ENCODE results near the gene GMDS.
A peak's percentile ranks its signal among the peaks of the same experiment; 100 is the strongest.
"Not testable (repeated sequence)": the region's sequence is repeated elsewhere in the genome, so short reads cannot be mapped to it uniquely, and the experiment has no call there.

Gene GMDS

DNA sequence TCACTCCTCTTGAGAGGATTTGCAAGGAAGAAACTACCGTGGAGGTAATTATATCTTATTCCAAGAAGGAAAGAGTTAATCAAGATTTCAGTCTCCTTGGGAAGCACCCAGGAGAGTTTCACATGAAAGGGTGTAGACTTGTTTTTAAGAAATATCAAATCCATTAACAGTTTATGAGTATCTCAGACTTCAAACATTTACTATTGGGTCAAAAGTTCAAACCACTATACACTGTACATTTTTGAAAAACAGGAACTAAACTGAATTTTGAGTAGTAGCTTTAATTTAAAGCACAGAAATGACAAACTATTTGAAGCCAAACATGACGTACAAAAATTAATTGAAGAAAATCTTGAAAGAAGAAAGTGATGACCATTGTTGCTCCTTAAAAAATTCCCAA is 471.7 kb downstream of the GMDS start:
- DNase-seq (ENCODE audit: low read depth in 2 of 2), result no peak

DNA sequence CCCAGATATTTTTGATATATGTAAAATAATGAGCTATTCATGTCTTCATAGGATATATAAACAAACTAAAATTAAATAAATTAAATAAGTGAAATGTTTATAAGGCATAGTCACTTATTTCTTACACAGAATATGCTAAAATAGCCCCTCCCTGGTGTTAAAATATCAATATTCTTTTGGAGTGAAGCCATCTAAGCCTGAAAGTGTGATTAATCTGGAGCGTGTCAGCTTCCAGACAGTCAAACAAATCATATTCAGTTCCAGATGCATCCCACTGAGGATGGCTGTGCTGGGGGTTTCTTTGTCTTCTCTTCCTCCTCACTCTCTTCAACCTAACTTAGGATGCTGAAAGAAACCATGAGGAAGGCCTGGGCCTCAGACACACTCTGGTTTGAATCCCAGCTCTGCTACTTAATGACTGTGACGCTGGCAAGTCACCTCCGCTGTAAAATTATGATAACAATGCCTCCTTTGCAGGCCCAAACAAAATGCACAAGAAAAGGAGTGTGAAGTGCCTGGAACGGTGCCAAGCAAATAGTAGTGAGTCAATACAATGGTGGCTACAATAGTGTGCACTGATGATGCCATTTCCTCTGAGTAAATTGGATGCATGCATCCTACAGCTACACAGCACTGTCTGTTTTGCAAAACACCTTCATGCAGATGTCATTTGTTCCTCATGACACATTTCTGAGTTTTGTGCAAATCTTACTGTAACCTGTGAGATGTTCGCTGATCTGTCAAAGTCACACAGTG is 474.3 kb downstream of the GMDS start:
- DNase-seq (ENCODE audit: low read depth in 2 of 2), result peak; percentile 3 to 9

DNA sequence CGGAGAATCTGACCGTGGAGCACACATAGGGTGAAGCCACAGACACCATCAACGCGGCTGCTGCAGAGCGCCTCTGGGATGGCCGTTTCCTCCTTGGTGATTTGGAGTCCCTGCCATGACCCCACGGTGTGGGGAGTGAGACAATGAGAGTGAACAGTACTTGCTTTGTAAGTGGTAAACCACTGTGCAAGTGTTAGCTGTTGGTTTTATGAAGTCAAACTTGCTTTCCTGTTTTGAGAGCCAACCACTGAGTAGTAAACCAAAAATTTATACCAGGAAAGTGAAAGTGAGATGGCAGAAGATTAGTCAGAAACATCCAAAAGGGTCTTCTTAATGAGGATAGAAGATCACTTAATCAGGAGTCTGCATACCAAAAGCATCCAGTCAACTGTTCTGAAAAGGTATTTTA is 475.0 kb downstream of the GMDS start:
- peak; percentile 6 to 21 for DNase-seq (ENCODE audit: low read depth in 2 of 2)

DNA sequence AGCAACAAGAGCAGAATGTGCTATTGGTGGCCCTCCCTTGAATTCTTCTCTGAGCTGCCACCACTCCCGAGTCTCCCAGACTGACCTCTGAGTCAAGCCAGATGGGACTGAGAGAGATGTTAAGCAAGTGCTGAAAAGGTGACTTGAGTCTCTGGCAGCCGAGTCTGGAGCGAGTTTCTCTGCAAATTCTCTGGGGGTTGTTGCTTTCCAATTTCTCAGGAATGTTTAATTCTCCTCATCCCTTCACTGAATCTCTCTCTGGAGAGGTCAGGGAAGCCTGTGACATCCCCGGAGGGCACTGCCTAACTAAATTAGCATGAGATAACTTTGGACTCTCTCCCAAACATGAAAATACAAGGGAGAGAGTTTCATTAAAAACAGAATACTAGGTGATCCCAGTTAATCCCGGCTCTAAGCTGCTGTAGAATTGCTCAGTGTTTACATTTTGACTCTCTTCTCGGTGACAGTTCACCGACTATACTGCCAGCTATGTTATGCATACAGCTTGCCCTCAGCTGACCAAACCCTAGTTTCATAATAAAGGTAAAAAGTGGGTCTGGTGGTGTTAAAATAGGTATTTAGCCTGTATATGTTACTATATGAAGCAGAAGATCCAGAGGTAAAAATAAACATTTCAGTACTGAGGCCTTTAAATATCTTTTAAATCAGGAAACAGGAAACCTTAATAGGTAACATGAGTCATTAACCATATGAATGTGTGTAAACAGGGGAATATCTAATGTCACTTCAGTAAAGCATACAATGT is 477.7 kb downstream of the GMDS start:
- no peak for DNase-seq (ENCODE audit: low read depth in 2 of 2)

DNA sequence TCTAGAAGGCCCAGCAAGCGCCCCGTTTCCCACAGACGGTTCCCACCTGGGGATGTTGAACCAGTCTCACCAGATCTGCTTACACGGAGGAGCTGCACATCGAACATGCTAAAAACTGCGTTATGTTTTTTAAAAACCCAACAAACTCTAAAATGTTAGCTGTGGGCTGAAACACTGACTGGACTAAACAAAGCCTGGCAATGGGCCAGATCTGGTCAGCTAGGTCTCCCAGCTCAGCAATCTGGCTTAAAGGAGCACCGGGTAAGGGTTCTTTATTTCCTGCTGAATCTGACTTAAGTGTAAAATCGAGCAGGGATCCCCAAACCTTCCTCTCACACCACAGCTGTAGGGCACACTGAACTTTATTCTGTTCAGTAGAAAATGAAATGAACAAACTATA is 478.8 kb downstream of the GMDS start:
- DNase-seq (ENCODE audit: low read depth in 2 of 2), result no peak

DNA sequence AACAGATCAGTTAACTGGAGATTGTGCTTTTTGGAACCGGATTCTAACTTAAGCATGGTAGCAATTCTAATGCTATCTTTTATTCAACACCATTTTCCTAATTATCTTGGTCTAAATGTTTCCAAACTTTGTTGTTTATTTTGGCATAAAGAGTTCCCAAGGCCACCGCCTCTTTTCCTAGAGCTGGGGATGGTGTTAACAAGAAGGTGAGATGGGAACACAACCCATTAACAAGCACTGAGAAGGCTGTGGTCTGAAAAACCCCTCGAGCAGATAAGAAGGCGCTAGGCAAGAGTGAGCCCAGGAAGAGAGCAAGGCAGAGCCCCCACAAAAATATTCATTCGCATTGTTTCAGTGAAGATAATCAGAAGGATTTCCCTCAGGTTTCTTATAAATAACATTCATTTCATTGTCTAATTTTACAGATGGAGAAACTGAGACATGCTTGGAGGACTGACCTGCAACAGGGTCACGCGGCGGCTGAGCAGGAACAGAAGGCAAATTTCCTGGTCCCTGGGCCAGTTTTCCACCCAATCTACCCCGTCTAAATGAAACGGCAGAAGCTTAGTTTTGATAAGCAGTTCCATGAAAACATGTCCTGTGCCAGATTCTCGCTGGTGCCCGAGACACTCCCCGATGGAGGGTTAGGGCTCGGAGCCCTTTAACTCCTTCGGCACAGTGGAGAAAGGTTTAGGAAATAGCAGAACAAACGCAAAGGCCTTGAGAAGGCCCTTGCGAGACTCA is 480.1 kb downstream of the GMDS start:
- DNase-seq (ENCODE audit: low read depth in 2 of 2), result no peak

DNA sequence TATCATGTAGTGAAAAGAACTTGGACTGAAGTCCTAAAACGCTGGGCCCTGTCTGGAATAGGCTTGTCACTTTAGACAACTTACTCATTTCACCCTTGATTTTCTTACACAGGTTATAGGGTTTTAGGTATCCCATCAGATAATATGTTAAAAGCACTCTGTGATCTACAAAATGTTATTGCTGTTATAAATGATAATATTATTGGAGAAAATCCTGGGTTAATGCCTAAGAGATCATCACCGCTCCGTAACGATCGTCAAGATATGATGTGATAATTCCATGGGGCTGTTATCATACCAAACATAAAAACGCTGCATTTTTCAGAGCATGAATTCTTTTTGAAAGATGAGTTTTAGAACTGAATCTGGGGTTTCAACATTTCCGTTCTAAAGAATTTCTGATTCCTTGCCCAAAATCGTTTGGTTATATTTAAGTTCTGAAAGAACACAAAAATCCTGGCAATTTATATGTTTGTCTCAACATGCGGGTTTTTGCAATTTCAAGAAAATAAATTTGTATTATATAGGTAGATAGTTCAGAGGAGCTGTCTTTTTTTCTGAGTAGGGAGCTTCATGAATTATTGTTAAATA is 480.9 kb downstream of the GMDS start:
- no peak for DNase-seq (ENCODE audit: low read depth in 2 of 2)

DNA sequence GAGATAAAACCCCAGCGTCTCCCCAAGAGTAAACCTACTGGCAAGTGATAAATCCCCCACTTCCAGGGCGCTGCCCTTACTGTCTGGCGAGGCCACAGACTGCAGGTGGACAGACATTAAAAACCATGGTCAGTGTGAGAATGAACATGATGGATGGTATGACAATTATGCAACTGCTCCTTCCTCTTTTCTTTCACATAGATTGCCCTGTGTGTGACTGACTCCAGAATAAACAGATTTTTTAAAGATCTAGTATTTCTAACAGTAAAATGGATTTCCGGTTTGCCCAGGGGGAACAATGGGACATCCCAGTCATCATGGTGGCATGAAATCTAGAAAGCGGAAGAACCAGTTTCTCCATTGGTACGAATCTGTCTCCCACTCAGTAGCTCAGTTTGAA is 482.0 kb downstream of the GMDS start:
- DNase-seq (ENCODE audit: low read depth in 2 of 2), result no peak

DNA sequence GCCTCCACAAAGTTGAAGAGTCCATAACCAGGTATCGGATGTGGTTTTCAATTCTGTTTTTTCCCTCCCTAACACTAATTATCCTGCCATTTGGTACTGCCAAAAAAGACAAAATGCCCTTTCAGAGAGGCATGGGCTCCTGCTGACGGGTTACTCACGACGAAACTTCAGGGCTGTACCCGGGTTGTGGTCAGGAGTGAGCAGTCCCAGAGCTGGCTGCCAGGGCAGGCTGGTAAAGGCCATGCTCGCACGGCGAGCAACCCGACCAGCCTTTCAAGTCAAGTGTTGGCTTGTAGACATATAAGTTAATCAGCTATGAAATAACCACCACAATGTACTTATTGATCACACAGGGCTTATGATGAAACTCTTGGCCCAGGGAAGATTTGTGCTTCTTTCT is 483.2 kb downstream of the GMDS start:
- DNase-seq (ENCODE audit: low read depth in 2 of 2), result no peak

DNA sequence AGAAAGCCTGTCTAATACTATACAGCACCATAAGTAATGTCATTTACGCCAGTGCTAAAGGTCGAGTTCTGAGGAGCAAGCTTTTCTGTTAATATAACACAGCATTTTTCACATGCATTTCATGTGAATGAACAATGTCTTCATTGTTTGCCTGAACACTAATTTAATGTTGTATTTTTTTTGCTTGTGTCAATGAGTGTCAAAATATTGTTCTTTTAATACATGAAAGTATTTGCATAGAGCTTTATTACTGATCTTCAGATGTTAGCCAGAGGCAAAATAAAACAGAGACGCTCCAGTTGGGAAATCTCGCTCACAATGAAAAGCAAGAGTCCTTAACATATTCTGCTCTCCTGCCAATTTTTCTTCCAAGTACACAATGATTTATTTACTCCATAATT is 483.9 kb downstream of the GMDS start:
- DNase-seq (ENCODE audit: low read depth in 2 of 2), result no peak

DNA sequence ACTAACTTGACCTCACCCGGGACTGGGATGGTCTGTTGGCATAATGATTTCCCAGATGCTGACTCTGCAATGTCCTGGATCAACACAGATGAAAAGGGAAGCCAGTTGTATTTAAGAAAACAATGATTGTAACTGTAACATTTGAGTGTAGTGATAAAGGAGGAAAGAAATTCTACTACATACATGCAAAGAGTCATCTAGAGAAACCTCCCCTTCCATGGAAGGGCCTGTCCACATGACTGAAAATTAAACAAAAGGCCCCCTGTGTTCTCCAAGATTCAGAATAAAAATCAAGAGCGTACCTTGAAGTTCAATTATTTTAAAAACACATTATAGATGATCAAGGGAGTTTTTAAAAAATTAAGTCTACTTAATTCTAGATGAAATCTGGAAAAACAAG is 484.5 kb downstream of the GMDS start:
- no peak for DNase-seq (ENCODE audit: low read depth in 2 of 2)

DNA sequence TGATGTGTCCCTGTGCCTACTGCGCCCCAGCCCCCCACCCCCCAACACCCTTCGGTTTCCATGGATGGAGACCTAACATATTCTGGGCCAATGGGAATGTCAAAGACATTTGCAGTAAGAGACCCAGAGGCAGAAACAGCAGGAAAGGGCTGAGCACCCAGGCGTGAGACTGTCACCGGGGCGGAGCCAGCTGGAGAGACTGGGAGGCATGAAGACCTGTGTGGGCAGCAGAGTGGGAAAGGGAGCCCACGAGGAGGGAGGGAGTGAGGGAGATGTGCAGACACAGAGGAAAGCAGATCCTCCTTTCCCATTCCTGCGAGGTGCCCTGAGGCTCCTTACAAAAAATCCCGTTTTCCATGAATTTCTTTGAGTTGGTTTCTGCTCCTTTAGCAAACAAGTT is 485.5 kb downstream of the GMDS start:
- DNase-seq (ENCODE audit: low read depth in 2 of 2), result no peak

DNA sequence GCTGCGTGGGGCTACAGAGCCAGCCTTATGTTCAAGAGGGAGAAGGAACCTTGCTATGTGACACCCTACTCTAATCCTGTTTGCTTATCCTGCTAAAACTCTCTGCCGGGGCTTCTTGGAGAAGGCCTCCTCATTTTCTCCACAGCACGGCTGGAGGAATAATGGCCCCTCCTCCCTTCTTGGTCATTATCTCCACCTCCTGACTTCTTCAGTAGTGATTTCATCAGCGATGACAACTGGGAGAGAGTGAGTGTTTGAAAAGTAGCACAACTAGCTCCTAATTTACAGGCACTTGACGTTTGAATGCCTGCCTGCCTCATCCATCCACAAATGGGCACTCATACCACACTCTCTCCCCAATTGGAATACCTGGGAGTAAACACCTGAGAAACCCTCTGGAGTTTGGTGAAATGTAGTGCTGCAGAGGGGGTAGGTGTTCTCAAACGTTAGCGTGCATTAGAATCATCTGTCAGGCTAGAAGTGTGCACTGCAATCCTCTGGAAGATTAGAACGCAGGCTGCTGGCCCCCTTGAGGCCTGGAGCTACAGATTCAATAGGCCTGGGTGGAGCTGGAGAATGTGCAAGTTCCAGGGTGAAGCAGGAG is 487.2 kb downstream of the GMDS start:
- DNase-seq (ENCODE audit: low read depth in 2 of 2), result no peak

DNA sequence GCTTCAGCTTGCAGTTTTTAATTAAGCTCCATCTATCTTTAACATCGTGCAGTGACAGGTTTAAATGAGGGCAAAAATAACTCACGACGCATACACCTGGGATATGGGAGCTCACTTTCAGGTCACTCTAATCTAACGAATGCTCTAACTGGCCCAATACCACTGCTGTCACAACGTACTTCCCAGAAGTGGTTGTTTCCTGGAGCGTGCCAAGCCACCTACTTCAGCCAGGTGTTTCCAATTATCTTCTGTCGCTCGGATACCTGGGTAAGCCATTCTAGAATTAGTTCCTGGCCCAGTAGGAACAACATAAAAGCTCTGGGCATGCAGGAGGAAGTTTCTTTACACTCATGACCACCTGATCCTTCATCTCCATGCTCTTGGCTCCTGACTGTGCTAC is 488.3 kb downstream of the GMDS start:
- DNase-seq (ENCODE audit: low read depth in 2 of 2), result no peak

DNA sequence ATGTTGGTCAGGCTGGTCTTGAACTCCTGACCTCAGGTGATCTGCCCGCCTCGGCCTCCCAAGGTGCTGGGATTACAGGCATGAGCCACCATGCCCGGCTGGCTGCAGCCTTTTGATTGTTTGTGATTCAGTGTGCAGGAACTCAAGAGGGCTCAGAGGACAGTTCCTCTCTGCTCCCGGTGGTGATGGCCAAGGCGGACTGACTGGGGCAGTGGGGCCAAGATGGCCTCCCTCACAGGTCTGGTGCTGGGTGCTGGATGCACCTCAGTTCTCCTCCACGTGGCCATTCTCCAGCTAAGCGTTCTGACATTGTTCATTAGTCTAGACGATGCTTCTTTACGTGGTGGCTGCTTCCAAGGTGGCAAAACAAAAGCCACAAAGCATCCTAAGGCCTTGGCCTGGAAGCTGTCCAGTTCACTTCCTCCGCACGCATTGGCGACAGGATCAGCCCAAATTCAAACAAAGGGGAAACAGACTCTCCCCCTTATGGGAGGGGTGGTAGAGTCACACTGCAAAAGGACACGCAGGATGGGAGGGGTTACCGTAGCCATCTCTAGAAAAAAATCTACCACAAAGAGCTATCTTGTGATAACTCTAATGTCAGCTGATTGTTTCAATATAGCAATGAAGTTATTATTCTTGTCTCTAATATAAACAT is 488.8 kb downstream of the GMDS start:
- no peak for DNase-seq (ENCODE audit: low read depth in 2 of 2)

DNA sequence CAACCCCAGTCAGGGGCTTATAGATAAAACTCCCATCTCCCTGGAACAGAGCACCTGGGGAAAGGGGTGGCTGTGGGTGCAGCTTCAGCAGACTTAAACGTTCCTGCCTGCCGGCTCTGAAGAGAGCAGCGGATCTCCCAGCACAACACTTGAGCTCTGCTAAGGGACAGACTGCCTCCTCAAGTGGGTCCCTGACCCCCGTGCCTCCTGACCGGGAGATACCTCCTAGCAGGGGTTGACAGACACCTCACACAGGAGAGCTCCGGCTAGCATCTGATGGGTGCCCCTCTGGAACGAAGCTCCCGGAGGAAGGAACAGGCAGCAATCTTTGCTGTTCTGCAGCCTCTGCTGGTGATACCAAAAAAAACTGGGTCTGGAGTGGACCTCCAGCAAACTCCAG is 494.3 kb downstream of the GMDS start:
- not testable (repeated sequence) for DNase-seq (ENCODE audit: low read depth in 2 of 2)

DNA sequence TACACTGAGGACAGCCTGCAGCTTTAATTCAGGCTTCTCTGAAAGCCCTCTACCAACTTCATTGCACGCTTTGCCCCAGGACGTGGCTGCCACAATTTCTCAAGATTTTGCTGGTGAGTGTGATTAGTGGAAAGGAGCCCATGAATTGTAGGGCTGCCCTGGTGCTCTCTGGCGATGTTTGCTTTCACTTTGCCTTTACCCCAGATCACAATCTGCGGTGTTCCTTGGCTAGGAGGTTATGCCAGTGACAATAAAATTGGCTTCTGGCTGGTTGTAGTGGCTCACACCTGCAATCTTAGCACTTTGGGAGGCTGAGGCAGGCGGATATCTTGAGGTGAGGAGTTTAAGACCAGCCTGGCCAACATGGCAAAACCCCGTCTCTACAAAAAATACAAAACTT is 496.4 kb downstream of the GMDS start:
- DNase-seq (ENCODE audit: low read depth in 2 of 2), result no peak

DNA sequence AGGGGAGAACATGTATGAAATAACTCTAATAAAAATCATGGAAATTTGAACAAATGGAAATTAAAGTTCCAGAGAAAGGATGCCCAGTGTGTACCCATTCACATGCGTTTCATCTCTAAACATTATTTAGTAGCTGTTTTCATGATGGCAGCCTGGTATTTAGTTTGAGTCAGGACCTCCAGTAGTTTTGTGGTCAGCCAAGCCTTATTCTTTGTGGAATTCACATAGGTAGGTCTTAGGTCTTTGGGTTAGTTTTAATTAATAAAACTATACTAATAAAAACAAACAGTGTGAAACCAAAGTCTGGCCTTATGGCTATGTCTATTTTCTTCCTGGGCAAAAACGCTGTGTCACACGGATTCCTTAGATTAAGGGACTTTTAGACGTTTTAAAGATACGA is 497.9 kb downstream of the GMDS start:
- DNase-seq (ENCODE audit: low read depth in 2 of 2), result no peak

DNA sequence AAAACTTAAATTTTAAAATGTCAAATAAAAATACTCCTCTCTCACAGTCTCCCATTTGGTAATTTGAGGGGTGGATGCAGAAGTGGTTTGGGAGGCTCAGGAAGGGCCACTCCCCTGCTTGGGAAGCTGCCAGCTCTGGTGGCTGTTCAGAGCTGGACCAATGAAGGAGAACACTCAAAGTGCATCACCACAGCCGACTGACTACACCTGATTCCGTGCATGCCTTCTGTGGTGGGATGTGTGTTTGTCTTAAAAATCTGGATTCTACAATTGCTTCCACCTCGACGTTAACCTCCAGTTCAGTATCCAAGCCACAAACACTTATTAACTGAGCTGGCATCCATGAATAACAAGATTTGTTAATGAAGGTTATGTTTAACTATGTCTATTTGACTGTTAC is 498.4 kb downstream of the GMDS start:
- DNase-seq (ENCODE audit: low read depth in 2 of 2), result no peak

DNA sequence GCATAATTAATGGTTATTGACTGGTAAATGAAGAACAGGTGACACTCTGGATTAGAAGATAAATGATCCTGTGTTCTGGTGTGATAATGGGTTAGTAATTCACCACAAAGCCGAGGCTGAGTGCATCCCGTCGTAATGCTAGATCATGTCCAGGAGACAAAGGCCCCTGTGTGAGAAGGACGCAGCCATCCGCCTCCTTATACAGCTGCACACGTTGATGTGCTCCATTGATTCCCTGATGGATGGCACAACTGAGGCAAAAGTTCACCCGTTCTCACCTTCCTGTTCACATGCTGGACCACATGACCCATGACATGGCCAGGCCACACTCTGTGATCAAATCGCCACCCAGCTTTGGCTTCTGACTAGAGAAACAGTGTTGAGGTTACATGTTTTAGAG is 499.6 kb downstream of the GMDS start:
- no peak for DNase-seq (ENCODE audit: low read depth in 2 of 2)

DNA sequence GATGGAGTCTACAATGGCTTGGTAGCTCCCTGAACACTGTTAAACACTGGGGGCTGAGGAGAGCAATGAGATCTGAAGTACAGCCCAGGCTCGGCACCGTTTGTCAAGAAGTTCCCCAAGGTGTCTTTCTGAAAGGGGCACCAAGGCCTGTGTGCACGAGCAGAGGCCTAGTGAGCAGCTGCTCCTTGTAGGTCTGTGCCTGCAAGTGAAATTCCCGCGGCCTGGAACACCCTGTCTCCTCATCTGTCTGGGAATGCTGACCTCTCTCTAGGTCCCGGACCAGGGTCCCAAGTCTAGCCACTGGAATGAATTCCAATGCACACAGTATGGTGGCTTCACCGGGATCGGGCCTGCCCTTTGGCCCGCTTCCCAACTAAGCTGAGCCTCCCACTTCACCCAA is 500.9 kb downstream of the GMDS start:
- DNase-seq (ENCODE audit: low read depth in 2 of 2), result no peak

All from stimulated activated CD4-positive, alpha-beta T cell treated with anti-CD3 and anti-CD28 coated beads, Interleukin-12 subunit alpha, Interleukin-12 subunit beta, amount 100 ng/mL, for 24 hours (primary cell).